ENCODE measurements around the gene B3GALNT1. TPM values are rescaled to one million over a fixed set of nuclear protein-coding genes. Genes with fewer than 3 reads are reported as not detected.

B3GALNT1 gene
- total RNA-seq, 1 donor: 17.7 TPM

GRCh38 chr3:161139686-161140085 is 34.5 kb upstream of the B3GALNT1 start:
- TF ChIP-seq, protein P1, sequence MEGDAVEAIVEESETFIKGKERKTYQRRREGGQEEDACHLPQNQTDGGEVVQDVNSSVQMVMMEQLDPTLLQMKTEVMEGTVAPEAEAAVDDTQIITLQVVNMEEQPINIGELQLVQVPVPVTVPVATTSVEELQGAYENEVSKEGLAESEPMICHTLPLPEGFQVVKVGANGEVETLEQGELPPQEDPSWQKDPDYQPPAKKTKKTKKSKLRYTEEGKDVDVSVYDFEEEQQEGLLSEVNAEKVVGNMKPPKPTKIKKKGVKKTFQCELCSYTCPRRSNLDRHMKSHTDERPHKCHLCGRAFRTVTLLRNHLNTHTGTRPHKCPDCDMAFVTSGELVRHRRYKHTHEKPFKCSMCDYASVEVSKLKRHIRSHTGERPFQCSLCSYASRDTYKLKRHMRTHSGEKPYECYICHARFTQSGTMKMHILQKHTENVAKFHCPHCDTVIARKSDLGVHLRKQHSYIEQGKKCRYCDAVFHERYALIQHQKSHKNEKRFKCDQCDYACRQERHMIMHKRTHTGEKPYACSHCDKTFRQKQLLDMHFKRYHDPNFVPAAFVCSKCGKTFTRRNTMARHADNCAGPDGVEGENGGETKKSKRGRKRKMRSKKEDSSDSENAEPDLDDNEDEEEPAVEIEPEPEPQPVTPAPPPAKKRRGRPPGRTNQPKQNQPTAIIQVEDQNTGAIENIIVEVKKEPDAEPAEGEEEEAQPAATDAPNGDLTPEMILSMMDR (IDR thresholded peaks at IDR 0.05; ENCODE audit: insufficient read depth, low read depth, low read length): no peak
- H3K4me3 ChIP-seq (ENCODE audit: low read depth, low read length): no peak overlapping the region
- peak; percentile 10 for DNase-seq (ENCODE audit: low read depth)

GRCh38 chr3:161137260-161137659 is 32.1 kb upstream of the B3GALNT1 start:
- DNase-seq (ENCODE audit: low read depth): no peak
- TF ChIP-seq, protein P1 (IDR thresholded peaks at IDR 0.05; ENCODE audit: insufficient read depth, low read depth, low read length): no peak
- no peak overlapping the region for H3K4me3 ChIP-seq (ENCODE audit: low read depth, low read length)

- no peak overlapping the region for H3K4me3 ChIP-seq (ENCODE audit: low read depth, low read length)
- TF ChIP-seq, protein P1 (IDR thresholded peaks at IDR 0.05; ENCODE audit: insufficient read depth, low read depth, low read length): no peak
- no peak for DNase-seq (ENCODE audit: low read depth)
Measured at GRCh38 chr3:161132391-161132790, 27.2 kb upstream of the B3GALNT1 start.

GRCh38 chr3:161126495-161126894 is 21.3 kb upstream of the B3GALNT1 start:
- TF ChIP-seq, protein P1 (IDR thresholded peaks at IDR 0.05; ENCODE audit: insufficient read depth, low read depth, low read length): no peak
- no peak overlapping the region for H3K4me3 ChIP-seq (ENCODE audit: low read depth, low read length)
- DNase-seq (ENCODE audit: low read depth): no peak

GRCh38 chr3:161117646-161118045 is 12.5 kb upstream of the B3GALNT1 start:
- DNase-seq (ENCODE audit: low read depth): no peak
- H3K4me3 ChIP-seq (ENCODE audit: low read depth, low read length): no peak overlapping the region
- TF ChIP-seq, protein P1 (IDR thresholded peaks at IDR 0.05; ENCODE audit: insufficient read depth, low read depth, low read length): no peak

- TF ChIP-seq, protein P1 (IDR thresholded peaks at IDR 0.05; ENCODE audit: insufficient read depth, low read depth, low read length): no peak
- H3K4me3 ChIP-seq (ENCODE audit: low read depth, low read length): no peak overlapping the region
- DNase-seq (ENCODE audit: low read depth): peak; percentile 9
Measured at GRCh38 chr3:161108840-161109239, 3.7 kb upstream of the B3GALNT1 start.

GRCh38 chr3:161107311-161107710 is 2.2 kb upstream of the B3GALNT1 start:
- no peak overlapping the region for H3K4me3 ChIP-seq (ENCODE audit: low read depth, low read length)
- TF ChIP-seq, protein P1 (IDR thresholded peaks at IDR 0.05; ENCODE audit: insufficient read depth, low read depth, low read length): no peak
- DNase-seq (ENCODE audit: low read depth): no peak
